HG02840 (cell line): Measurements from ENCODE around the gene RNF224.

Experiments
- ATAC-seq: cut with Tn5 transposase; IDR thresholded peaks from one replicate; pipeline ENCODE4 v1.9.1; 2021; ENCODE audit warnings: mild to moderate bottlenecking, moderate library complexity, moderate number of reproducible peaks; ENCODE audit not compliant: unreplicated experiment, low FRiP score

The RNF224 gene

DNA sequence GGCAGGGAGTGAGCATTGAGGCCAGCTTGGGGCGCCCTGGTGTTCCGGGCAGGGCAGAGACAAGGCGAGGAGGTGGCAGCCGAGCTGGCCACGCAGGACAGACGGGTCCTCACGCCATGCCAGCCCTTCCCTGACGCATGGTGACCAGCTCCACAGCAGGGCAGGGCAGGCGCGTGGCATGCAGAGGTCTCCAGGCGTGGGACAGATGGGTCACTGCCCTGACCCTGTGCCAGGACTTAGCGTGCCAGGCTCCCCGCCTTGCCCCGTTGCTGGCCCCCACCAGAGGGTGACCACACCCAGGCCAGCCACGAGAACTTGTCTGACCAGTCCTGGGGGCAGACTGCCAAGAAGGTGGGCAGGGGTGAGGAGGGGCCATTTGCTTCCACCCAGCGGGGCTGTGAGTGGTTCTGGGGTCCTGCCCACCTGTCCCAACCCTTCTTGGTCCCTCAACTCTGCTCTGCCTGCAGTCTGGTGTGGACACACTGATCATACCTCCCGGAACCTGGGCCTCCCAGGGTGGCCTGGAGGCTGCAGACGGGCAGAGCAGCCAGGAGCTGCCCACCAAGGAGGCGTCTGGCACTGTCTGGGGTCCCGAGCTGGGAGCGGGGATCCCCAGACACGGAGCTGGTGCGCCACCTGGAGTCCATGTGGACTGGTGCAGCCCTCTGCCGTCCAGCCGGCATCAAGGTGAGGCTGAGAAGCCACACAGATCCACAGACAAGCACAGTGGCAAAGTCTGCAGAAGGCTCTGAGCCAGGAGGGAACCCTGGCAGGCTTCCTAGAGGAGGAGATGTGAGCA lies at the start of gene RNF224:
Gene RNF224, plus strand, starts transcription at position 449 of the 799 bp plus-strand sequence. CDS start 834 bp downstream, outside the sequence.
- no peak for ATAC-seq

DNA sequence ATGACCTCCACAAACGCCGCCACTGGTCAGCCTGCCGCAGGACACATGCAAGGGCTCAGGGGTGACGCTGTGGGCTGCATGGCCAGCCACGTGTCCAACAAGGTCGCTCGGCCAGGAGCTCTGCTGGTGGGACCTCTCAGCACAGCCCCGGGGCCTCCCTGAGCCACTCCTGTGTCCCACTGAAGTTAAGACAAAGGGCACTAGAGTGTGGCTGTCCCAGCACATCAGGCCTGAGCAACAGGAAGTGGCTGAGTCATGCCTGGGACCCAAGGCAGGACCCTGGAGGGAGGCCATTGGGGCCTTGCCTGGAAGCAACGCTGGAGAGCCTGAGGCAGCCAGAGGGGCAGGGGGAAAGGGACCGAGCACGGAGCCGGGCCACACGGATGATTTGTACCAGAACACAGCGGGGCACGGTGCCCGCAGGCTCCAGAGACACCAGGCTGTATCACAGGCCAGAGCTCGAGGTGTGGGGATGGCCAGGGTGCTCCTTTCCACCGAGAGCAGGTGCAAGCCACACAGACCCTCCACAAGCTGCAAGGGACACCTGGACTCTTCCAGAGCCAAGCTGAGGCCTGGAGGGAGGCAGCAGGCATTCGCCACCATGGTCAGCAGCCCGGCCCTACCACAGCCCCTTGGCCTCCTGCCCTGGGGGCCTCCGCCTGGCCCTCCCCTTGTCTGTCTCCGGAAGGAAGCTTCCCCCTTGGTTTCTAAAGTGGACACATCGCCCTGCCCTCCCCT lies 48.9 kb upstream of the RNF224 start:
- no peak for ATAC-seq

DNA sequence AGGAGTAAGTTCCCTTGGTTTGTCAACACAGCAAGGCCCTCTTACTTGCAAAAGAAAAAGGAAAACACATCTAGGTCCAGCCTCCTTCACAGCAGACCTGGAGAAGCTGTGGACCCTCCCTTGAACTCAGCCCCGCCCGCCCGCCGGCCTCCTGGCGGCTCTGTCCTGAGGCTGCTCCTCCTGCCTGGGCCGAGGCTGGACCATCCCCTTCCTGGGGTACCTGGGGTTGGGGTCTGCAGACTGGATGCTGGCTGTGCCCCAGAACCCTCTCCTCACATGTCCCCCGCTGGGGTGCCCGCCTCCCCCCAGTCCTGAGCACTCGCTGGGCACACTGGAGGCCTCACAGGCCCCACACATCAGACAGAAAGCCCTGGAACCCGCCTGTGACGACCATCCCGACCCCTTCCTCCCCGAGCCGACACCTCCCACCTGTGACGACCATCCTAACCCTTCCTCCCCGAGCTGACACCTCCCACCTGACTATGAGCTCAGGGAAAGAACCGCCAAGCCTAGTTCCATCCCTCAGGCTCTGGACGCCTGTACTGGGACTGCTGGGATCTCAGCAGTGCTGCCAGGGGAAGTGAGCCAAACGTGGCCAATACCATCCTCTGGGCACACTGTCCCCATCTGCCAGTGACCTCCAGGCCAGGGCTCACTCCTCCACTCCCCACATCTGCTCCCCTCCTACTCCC lies 48.2 kb upstream of the RNF224 start:
- ATAC-seq, result no peak

DNA sequence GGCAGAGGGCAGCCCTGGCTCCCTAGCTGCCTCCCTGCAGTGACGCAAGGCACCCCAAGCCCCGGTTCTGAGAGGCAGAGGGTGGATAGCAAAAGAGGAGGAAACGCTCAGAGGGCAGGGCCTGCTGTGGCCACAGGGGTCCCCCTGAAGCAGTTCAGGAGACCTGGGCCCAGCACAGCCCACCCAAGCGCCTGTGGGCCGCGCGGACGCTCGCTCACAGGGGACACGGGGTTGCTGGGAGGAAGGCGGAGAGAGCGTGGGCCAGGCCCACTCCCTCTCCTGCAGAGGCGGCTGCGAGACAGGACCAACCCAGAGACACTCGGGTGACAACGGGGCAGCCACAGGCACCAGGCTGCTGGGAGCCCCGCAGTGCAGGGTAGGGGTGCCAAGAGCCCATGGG lies 47.5 kb upstream of the RNF224 start:
- no peak for ATAC-seq

DNA sequence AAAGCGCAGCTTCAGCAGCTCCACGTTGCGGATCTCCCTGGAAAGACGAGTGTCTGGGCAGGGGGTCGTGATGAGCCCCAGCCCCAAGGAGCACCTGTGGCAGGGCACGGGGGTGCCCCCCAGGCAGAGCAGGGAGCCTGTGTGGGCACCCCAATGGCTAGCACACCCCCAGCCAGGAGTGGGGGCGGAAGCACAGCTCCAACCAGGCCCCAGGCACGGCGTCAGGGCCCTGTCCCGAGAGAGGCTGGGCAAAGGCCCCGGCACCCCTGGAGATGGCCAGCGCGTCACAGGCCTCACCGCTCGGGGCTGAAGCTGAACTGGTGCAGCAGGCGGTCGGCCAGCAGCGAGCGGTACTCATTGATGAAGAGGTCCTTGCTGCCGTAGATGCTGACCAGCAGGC lies 46.8 kb upstream of the RNF224 start:
- no peak for ATAC-seq

DNA sequence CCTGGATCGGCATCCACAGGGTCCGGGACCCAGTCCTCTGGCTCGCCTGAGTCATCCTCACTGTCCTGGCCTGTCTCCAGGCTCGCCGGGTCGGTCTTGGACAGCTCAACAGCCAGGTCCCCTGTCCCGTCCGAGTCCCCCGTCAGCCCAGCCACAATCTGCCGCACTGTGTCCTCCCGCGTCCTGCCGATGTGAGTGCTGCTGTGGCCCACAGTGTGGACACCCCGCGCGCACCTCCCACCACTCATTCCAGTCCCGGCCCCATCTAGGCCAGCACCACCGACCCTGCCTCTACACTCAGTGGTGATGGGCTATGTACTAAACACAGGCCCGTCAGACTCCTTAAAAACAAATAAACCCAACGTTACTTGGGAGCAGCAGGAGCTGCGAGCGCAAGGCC lies 45.6 kb upstream of the RNF224 start:
- no peak for ATAC-seq

DNA sequence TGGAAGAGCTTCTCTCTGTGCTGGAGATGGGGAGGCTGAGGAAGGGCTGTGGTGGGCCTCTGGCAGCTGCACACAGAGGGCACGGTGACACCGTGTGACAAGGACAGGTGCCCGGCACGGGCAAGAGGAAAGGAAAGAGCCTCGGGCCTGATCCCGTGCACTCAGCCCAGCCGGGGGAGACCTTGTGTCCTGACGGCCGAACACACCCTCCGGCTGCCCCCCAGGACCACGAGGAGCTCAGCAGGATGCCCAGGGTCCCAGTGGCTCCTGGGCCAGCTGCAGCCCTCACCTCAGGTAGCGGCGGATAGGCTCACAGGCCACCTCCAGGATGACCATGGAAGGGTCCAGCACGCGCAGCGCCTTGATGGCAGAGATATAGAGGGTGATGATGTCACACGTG lies 44.5 kb upstream of the RNF224 start:
- no peak for ATAC-seq

DNA sequence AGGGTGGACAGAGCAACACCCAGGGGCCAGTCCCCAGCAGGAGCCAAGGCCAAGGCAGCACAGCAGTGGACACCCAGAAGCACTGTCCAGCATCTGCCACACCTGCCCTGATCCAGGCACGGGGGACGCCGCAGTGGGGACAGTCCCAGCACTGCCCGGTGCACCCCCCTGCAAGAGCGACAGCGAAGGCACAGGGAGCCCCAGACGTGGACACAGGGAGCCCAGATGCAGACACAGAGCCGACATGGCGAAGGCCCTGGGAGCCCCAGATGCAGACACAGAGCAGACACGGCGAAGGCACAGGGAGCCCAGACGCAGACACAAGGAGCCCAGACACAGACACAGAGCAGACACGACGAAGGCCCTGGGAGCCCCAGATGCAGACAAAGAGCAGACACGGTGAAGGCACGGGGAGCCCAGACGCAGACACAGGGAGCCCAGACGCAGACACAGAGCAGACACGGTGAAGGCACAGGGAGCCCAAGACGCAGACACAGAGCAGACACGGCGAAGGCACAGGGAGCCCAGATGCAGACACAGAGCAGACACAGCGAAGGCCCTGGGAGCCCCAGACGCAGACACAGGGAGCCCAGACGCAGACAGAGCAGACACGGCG lies 43.2 kb upstream of the RNF224 start:
- ATAC-seq, result no peak

DNA sequence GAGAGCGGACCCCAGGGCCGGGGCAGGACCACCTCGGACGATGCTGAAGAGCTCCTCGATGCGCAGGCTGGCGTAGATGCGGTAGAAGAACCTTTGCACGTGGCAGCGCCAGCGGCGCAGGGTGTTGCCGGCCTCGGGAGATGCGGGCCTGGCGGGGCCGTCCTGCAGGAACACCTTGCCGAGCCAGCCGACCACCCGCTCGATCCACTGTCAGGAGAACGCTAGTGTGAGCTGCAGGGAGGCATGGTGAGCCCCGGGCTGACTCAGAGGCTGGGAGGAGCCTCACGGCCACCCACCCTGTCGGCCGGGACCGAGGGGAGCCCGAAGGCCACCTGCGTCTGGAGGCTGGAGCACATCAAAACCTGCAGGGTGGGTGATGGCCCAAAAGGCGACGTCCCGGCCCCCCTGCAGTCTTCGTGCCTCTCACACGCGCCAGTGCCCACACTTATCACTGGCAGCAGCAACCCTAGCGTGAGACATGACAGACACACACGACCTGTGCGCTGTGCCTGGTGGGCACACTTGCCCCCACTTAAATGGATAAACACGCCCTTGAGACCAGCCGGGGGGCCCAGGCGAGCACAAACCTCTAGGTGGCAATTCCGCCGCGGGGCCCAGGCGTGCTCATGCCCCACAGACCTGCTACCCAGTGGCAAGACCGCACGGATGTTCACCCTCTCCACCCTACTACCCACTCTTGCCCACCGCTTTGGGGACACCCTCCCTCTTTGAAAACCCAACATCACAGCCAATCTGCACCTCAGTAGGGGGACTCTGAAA lies 42.2 kb upstream of the RNF224 start:
- ATAC-seq, result no peak

DNA sequence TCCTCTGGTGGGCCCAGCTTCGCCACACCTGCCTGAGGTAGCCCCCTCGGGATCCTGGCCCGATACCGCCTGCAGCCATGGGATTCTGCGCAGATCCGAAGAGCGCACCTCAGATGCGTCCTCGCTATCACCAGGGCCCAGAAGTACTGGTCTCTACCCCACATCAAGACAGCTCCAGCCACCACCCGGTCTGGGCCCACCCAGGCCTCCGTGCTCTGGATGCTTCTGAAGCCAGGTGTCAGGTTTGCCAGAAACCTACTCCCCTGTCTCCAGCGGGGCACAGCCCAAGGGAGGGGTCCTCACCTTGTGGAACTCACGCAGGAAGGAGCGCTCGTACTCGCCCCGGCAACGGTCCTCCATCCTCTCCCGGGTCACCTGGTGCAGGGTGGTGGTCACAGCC lies 41.4 kb upstream of the RNF224 start:
- no peak for ATAC-seq

DNA sequence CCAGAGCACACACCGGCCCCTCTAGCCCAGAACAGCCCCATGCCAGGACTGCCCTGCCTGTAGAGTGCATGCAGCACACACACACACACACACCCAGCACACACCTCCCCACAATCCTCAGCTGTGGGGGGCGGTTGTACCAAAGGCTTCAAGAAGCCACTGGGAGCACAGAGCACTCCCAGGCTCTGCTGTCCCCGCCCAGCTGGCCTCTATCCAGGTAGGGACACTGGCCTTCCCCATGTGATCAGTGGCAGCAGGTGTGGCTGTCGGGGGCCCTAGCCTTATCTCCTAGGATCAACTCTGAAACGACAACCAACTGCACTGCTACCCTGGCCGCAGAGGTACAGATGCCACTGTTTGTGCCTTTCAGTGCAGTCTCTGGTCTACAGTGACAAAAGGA lies 40.9 kb upstream of the RNF224 start:
- ATAC-seq, result no peak

DNA sequence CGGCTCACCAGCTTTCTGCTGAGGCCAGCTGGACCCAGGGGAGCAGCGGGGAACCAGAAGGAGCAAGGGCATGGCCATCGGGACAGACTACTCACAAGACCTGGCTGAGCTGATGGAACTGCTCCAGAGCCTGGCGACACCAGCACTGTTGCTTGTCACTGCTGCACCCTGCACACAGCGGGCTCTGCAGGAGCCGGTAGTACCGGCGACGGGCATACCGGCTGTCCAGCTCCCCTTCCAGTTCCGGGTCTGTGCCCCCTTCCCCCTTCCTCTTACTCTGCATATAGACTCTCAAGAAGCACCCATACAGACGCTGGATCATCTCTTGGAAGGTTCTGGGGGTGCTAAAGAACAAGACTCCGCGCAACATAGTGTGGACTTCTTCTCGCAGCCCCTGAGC lies 39.9 kb upstream of the RNF224 start:
- no peak for ATAC-seq

DNA sequence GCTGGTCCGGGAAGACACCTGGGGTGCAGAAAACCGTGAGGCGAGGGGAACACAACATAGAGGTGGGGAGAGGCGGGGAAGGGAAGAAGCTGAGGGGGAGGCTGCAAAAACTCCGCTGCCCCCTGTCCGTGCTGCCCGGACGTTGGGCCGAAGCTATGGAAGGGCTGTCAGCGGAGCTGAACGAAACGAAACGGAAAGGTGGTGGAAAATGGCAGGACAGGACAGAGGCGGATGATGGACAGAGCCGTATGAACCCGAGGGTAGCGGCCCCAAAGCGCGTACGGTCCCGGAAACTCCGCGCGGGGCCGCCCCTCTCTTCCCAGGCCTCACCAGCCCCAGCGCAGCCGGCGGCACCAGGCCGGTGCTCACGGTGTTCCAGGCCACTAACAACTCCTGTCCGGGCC lies 39.2 kb upstream of the RNF224 start:
- ATAC-seq, result peak; percentile 1

DNA sequence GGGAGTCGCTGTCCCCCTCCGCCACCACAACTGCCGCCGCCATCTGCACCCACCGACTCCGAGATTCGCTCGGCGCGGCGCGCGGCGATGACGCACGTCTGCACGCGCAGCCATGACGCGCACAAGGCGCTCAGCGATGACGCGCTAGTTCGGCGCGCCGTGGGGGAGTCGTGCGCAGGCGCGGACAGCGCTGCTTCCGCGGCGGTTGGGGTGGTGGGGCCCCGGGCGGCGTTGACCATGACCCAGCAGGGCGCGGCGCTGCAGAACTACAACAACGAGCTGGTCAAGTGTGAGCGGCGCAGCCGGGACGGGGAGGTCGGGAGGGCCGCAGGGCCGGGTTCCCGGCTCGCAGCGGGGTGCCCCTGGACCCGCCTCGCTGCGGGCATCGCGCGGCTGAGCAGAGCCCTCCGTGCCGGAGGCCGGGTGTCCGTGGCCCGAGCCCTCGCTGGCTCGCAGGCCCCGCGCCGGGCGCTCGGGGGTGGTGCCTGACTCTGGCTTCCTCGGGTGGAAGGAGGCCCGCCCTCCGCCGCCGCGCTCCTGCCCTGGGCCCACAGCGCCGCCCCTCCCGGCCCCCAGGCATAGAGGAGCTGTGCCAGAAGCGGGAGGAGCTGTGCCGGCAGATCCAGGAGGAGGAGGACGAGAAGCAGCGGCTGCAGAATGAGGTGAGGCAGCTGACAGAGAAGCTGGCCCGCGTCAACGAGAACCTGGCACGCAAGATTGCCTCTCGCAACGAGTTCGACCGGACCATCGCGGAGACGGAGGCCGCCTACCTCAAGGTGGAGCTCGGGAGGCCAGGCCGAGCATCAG lies 38.6 kb upstream of the RNF224 start, which contains the start of the genes ANAPC2 and SSNA1:
Gene ANAPC2, minus strand, starts transcription at position 71 of the 807 bp plus-strand sequence. Its CDS starts 28 bp downstream, at position 43.
Gene SSNA1, plus strand, starts transcription at position 187 of the 807 bp plus-strand sequence. Its CDS starts 51 bp downstream, at position 238.
- peak; percentile 78 for ATAC-seq

DNA sequence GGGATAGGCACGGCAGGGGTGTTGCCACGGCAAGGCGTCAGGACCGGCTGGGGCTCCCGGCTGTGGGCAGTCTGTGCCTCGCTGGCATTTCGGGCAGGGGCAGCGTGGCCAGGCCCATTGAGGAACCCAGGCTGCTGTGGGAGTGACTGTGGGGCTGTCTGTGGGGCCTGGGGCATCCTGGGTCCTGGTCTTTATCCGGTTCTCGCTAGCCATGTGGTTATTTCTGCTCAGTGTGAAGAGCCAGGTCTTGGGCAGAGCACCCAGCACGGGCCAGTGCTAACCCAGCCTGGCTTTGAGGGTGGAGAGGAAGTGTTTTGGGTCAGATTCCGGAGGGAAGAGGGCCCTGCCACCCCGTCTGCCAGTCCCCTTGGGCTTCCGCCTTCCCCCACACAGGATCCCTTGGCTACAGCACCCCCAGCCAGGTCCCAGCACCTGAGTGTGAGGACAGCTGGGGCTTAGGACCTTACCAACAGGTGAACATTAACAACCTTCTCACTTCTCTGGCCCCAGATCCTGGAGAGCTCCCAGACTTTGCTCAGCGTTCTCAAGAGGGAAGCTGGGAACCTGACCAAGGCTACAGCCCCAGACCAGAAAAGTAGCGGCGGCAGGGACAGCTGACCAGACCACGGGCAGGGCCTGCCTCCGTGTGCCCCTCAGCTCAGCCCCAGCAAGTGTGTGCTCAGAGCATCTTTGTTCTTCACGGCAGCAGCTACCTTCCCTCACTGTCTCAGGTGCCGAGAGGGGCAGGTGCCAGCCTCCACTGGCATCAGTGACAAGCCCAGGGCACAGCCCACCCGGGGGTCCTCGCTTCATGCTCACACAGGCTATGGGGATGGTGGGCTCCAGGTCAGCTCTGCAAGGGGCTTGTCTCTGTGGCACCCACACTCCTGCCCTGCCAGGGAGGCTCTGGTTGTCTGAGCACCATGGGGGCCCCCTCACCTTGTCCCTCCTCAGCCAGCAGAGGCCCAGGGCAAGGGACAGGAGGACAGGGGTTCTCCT lies 37.7 kb upstream of the RNF224 start:
- ATAC-seq, result no peak

DNA sequence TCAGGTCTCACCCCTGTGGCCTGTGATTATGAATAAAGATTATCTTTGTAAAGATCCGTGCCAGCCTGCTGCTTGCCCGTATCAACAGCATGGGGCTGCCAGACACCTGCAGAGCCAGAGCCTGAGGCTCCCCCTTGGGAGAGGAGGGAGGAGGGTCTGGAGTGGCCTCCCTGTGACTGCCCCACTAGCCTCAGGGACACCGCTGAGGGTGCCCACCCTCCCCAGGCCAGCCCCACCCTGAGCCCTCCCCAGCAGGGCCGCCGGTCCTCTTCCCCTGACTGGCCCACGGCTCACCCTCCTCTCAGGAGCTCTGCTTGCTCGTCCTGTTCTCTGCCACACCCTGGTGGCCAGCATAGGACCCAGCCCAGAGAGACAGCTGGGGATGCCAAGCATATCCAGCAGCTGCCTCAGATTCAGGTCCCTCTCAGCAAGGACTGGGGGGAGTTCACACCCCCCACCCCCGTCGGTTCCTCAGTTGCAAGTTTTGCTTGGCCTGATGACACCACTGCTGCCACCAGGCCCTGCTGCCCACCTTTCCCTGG lies 36.9 kb upstream of the RNF224 start:
- ATAC-seq, result no peak

DNA sequence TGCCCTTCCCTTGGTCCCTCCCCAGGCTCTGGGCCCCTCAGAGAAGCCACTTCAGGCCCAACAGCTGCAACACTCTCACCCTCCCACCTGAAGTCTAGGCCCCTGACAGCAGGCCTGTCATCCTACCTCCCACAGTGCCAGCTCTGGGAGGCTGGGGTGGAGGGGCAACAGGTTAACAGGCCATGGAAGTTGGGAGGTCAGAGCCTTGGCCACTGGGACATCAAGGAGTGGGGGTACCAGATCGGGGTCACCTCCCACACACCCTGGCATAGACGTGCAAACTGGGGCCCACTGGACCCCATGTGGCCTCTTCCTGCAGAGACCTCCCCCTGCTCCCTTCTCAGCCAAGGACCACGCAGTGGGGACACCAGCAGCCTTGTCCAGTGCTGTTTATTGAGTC lies 36.1 kb upstream of the RNF224 start:
- no peak for ATAC-seq
